Measurements from ENCODE around the gene RNF214.

Gene RNF214

GRCh38 chr11:117305145-117305544, 72.7 kb downstream of the RNF214 start:
- H3K27me3 ChIP-seq (ENCODE audit: insufficient read depth, low read length, poor library complexity, severe bottlenecking) = no peaks in the 10 kb centered on the region
- H3K9me2 ChIP-seq (replicated peaks; ENCODE audit: low read depth, low read length) = no peaks in the 10 kb centered on the region
- no peaks in the 10 kb centered on the region for H3K4me1 ChIP-seq (ENCODE audit: insufficient read depth, low read length, poor library complexity, severe bottlenecking)
- H3K79me2 ChIP-seq (ENCODE audit: insufficient read depth, low read length) = no peaks in the 10 kb centered on the region
- H4K20me1 ChIP-seq (ENCODE audit: insufficient read depth, low read length, poor library complexity, severe bottlenecking) = no peaks in the 10 kb centered on the region
- H3K4me3 ChIP-seq (ENCODE audit: low read length, poor library complexity, severe bottlenecking) = no peak overlapping the region
- no peaks in the 10 kb centered on the region for H3F3A ChIP-seq (ENCODE audit: low read depth)
- TF ChIP-seq CTCF (conservative IDR thresholded peaks at IDR 0.05; ENCODE audit: low read length) (no peak), EZH2phosphoT487 (IDR thresholded peaks at IDR 0.05; ENCODE audit: borderline replicate concordance) (no peak)
- H3K4me2 ChIP-seq (ENCODE audit: low read depth, low read length, poor library complexity, severe bottlenecking) = no peak overlapping the region
- H3K9me3 ChIP-seq (ENCODE audit: insufficient read depth, low read depth, low read length) = no peaks in the 10 kb centered on the region
- no peaks in the 10 kb centered on the region for H3K36me3 ChIP-seq (ENCODE audit: insufficient read depth, low read length)
- H2AFZ ChIP-seq (ENCODE audit: low read length) = no peak overlapping the region
- H3K9ac ChIP-seq (ENCODE audit: low read depth, low read length, poor library complexity, severe bottlenecking) = no peak overlapping the region

- Histone ChIP-seq H3K4me2 (ENCODE audit: low read depth, low read length, poor library complexity, severe bottlenecking) (no peak overlapping the region), H3K9ac (ENCODE audit: low read depth, low read length, poor library complexity, severe bottlenecking) (no peak overlapping the region), H3K36me3 (ENCODE audit: insufficient read depth, low read length) (no peaks in the 10 kb centered on the region), H4K20me1 (ENCODE audit: insufficient read depth, low read length, poor library complexity, severe bottlenecking) (no peaks in the 10 kb centered on the region), H3K4me3 (ENCODE audit: low read length, poor library complexity, severe bottlenecking) (no peak overlapping the region), H3K27me3 (ENCODE audit: insufficient read depth, low read length, poor library complexity, severe bottlenecking) (no peaks in the 10 kb centered on the region), H3K9me2 (replicated peaks; ENCODE audit: low read depth, low read length) (no peaks in the 10 kb centered on the region), H3K79me2 (ENCODE audit: insufficient read depth, low read length) (no peaks in the 10 kb centered on the region), H3K4me1 (ENCODE audit: insufficient read depth, low read length, poor library complexity, severe bottlenecking) (peaks cover under 1% of the 10 kb centered on the region), H2AFZ (ENCODE audit: low read length) (no peak overlapping the region), H3F3A (ENCODE audit: low read depth) (no peaks in the 10 kb centered on the region), H3K9me3 (ENCODE audit: insufficient read depth, low read depth, low read length) (no peaks in the 10 kb centered on the region)
- TF ChIP-seq CTCF (conservative IDR thresholded peaks at IDR 0.05; ENCODE audit: low read length) (no peak), EZH2phosphoT487 (IDR thresholded peaks at IDR 0.05; ENCODE audit: borderline replicate concordance) (no peak)
These were observed 76.8 kb downstream of the RNF214 start for GRCh38 chr11:117309310-117309709.

- H3K36me3 ChIP-seq (ENCODE audit: insufficient read depth, low read length) = no peaks in the 10 kb centered on the region
- H3F3A ChIP-seq (ENCODE audit: low read depth) = no peaks in the 10 kb centered on the region
- no peak overlapping the region for H3K4me2 ChIP-seq (ENCODE audit: low read depth, low read length, poor library complexity, severe bottlenecking)
- H3K4me1 ChIP-seq (ENCODE audit: insufficient read depth, low read length, poor library complexity, severe bottlenecking) = peaks cover 10% of the 10 kb centered on the region
- H3K9me3 ChIP-seq (ENCODE audit: insufficient read depth, low read depth, low read length) = no peaks in the 10 kb centered on the region
- H3K9me2 ChIP-seq (replicated peaks; ENCODE audit: low read depth, low read length) = no peaks in the 10 kb centered on the region
- H3K9ac ChIP-seq (ENCODE audit: low read depth, low read length, poor library complexity, severe bottlenecking) = no peak overlapping the region
- H3K4me3 ChIP-seq (ENCODE audit: low read length, poor library complexity, severe bottlenecking) = no peak overlapping the region
- TF ChIP-seq EZH2phosphoT487 (IDR thresholded peaks at IDR 0.05; ENCODE audit: borderline replicate concordance) (no peak), CTCF (conservative IDR thresholded peaks at IDR 0.05; ENCODE audit: low read length) (no peak)
- H2AFZ ChIP-seq (ENCODE audit: low read length) = no peak overlapping the region
- 0 out of 2 replicates have a peak, but pooled peaks cover 5% of the 10 kb centered on the region for H3K79me2 ChIP-seq (ENCODE audit: insufficient read depth, low read length)
- no peaks in the 10 kb centered on the region for H3K27me3 ChIP-seq (ENCODE audit: insufficient read depth, low read length, poor library complexity, severe bottlenecking)
- H4K20me1 ChIP-seq (ENCODE audit: insufficient read depth, low read length, poor library complexity, severe bottlenecking) = no peaks in the 10 kb centered on the region
These were observed 80.6 kb downstream of the RNF214 start for GRCh38 chr11:117313091-117313490.
